Gastroesophageal sphincter (tissue), 3 donors: ENCODE measurements around the gene ZBTB20.
"Not testable (repeated sequence)": the region's sequence is repeated elsewhere in the genome, so short reads cannot be mapped to it uniquely, and the experiment has no call there.

ENCODE experiments used
- EP300 ChIP-seq: sonication (generic); formaldehyde crosslinking; IDR thresholded peaks from one replicate; pipeline ENCODE4 v1.6.1; 2017; ENCODE audit warnings: antibody characterized with exemption, mild to moderate bottlenecking
- POLR2A ChIP-seq, 2 donors: fragments of 450-650 bp; IDR thresholded peaks; one replicate each; pipeline ENCODE4 v1.6.1; 2017; ENCODE audit warnings: antibody characterized with exemption in 2 of 2, mild to moderate bottlenecking in 2 of 2, moderate library complexity in 1 of 2
- POLR2AphosphoS5 ChIP-seq: sonication (generic); formaldehyde crosslinking; IDR thresholded peaks from one replicate; pipeline ENCODE4 v1.6.1; 2017; ENCODE audit warnings: antibody characterized with exemption
- TF ChIP-seq, protein P1 (sequence below), 4 experiments: fragments of 200-600 bp in 2 of 4; fragments of 450-650 bp in 2 of 4; sonication (generic) in 1 of 4; IDR thresholded peaks; one replicate each; pipeline ENCODE4 v1.5.1; 2017 to 2019; ENCODE audit warnings: antibody characterized with exemption in 4 of 4, mild to moderate bottlenecking in 2 of 4, moderate library complexity in 2 of 4

DNA sequence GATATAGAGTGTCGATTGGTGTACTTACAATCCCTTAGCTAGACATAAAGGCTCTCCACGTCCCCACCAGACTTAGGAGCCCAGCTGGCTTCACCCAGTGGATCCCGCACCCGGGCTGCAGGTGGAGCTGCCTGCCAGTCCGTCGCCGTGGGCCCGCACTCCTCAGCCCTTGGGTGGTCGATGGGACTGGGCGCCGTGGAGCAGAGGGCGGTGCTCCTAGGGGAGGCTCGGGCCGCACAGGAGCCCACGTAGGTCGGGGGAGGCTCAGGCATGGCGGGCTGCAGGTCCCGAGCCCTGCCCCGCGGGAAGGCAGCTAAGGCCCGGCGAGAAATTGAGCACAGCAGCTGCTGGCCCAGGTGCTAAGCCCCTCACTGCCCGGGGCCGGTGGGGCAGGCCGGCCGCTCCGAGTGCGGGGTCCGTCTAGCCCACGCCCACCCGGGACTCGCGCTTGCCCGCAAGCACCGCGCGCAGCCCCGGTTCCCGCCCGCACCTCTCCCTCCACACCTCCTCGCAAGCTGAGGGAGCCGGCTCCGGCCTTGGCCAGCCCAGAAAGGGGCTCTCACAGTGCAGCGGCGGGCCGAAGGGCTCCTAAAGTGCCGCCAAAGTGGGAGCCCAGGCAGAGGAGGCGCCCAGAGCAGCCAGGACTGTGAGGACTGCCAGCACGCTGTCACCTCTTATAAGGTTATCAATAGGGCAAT is 334.4 kb downstream of the ZBTB20 start:
- TF ChIP-seq, protein P1, sequence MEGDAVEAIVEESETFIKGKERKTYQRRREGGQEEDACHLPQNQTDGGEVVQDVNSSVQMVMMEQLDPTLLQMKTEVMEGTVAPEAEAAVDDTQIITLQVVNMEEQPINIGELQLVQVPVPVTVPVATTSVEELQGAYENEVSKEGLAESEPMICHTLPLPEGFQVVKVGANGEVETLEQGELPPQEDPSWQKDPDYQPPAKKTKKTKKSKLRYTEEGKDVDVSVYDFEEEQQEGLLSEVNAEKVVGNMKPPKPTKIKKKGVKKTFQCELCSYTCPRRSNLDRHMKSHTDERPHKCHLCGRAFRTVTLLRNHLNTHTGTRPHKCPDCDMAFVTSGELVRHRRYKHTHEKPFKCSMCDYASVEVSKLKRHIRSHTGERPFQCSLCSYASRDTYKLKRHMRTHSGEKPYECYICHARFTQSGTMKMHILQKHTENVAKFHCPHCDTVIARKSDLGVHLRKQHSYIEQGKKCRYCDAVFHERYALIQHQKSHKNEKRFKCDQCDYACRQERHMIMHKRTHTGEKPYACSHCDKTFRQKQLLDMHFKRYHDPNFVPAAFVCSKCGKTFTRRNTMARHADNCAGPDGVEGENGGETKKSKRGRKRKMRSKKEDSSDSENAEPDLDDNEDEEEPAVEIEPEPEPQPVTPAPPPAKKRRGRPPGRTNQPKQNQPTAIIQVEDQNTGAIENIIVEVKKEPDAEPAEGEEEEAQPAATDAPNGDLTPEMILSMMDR (IDR thresholded peaks at IDR 0.05), result not testable (repeated sequence)
- TF ChIP-seq POLR2A (IDR thresholded peaks at IDR 0.05); EP300; POLR2AphosphoS5: not testable (repeated sequence)
